SU-DHL-6 (cell line): ENCODE results near the gene RAB38.

Source experiments
- H2AFZ ChIP-seq: fragments of 200-600 bp; sonication (generic); 2 replicates; pipeline ENCODE4 v1.6.1; 2014; ENCODE audit warnings: low read depth, mild to moderate bottlenecking, moderate library complexity, mixed read lengths, antibody characterized with exemption, low read length; ENCODE audit not compliant: severe bottlenecking
- H3F3A ChIP-seq: fragments of 200-600 bp; shearing (Covaris generic); 2 replicates; pipeline ENCODE4 v1.6.0; 2016; ENCODE audit warnings: antibody characterized with exemption, mild to moderate bottlenecking; ENCODE audit not compliant: insufficient read depth
- H3K27ac ChIP-seq: fragments of 200-600 bp; sonication (generic); 2 replicates; pipeline ENCODE4 v1.5.1; 2016; ENCODE audit warnings: low read depth, mild to moderate bottlenecking, low read length, moderate library complexity, mixed read lengths
- H3K27me3 ChIP-seq: fragments of 200-600 bp; sonication (generic), shearing (Covaris generic); 2 replicates; pipeline ENCODE4 v1.6.0; 2014; ENCODE audit warnings: mild to moderate bottlenecking, low read length
- H3K36me3 ChIP-seq: fragments of 200-600 bp; sonication (generic); 2 replicates; pipeline ENCODE4 v1.6.1; 2014; ENCODE audit warnings: mild to moderate bottlenecking, low read length, mixed read lengths
- H3K4me2 ChIP-seq: fragments of 300-600, 200-600 bp; shearing (Covaris generic), sonication (generic); 2 replicates; pipeline ENCODE4 v1.6.0; 2014; ENCODE audit warnings: low read length, low read depth, mild to moderate bottlenecking; ENCODE audit not compliant: poor library complexity, severe bottlenecking
- H3K4me3 ChIP-seq: fragments of 200-600 bp; sonication (generic); 2 replicates; pipeline ENCODE4 v1.5.1; 2014; ENCODE audit warnings: antibody characterized with exemption, low read length, mild to moderate bottlenecking, mixed read lengths; ENCODE audit not compliant: insufficient read depth, poor library complexity, severe bottlenecking
- H3K79me2 ChIP-seq: fragments of 200-600 bp; sonication (generic); 2 replicates; pipeline ENCODE4 v1.6.1; 2014; ENCODE audit warnings: mild to moderate bottlenecking, low read length, moderate library complexity; ENCODE audit not compliant: insufficient read depth
- H3K9ac ChIP-seq: fragments of 200-600 bp; sonication (generic); 2 replicates; pipeline ENCODE4 v1.7.0; 2014; ENCODE audit warnings: mild to moderate bottlenecking, low read length
- H3K9me2 ChIP-seq: fragments of 200-600 bp; sonication (generic); replicated peaks from 2 replicates; pipeline ENCODE4 v1.6.1; 2014; ENCODE audit warnings: low read length; ENCODE audit not compliant: insufficient read depth
- H3K9me3 ChIP-seq: fragments of 200-600 bp; sonication (generic); 2 replicates; pipeline ENCODE4 v1.6.1; 2014; ENCODE audit warnings: low read length, mixed read lengths; ENCODE audit not compliant: insufficient read depth
- H4K20me1 ChIP-seq: fragments of 200-600 bp; sonication (generic); 2 replicates; pipeline ENCODE4 v1.6.1; 2014; ENCODE audit warnings: low read depth, mild to moderate bottlenecking, antibody characterized with exemption, low read length, moderate library complexity, mixed read lengths
- EZH2phosphoT487 ChIP-seq: fragments of 200-600 bp; sonication (generic), shearing (Covaris generic); conservative IDR thresholded peaks from 2 replicates; pipeline ENCODE4 v1.6.1; 2018; ENCODE audit warnings: mild to moderate bottlenecking, antibody characterized with exemption, low read length, moderate library complexity, mixed read lengths
- TF ChIP-seq, protein P1 (sequence below): fragments of 200-600 bp; sonication (generic); IDR thresholded peaks from one replicate; pipeline ENCODE4 v1.5.1; 2017; ENCODE audit warnings: antibody characterized with exemption, mild to moderate bottlenecking, low read length, moderate library complexity; ENCODE audit not compliant: insufficient read depth, poor library complexity, severe bottlenecking

RAB38 gene

DNA sequence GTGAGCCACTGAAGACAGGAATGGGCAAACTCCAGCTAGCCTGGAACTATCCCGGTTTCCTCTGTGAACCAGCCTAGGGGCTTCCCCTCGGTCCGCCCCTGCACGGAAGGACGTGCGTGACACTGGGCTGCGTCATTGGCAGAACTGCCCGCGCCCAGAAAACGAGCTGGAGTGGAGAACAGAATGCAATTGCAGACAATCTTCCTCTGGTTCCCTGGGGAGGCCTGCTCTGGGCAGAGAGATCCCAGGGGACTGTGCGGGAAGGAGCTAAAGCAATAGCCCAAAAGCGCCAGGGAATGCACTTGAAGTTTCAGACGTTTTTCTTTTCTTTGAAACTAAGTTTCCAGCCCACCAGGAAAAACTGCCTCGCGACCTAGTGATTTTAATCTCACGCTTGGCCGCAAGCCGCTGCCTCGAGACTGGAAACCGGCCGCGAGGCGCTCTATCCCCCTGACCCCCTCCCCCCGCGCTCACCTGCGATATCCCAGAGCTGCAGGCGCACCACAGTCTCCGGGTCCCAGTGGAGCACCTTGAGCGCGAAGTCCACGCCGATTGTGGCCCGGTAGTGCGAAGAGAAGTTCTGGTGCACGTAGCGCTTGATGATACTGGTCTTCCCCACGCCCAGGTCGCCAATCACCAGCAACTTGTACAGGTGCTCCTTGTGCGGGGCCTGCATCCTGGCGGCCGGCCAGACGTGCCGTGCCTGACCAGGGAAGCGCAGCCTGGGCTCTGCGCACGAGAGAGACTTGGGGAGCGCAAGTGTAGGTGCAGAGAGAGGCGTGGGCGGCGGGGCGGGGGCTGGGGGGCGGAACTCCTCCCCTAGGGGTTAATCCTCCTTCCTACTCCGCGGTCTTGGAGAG is at the start of gene RAB38:
RAB38 (minus strand) TSS at position 735 of the 860 bp plus-strand sequence; CDS start at position 676, 59 bp downstream.
- Histone ChIP-seq H3F3A (no peaks in the 10 kb centered on the region), H3K36me3 (no peaks in the 10 kb centered on the region), H3K27ac (no peak within 1 kb of the TSS), H3K4me3 (no peak within 1 kb of the TSS), H3K9me2 (no peaks in the 10 kb centered on the region), H3K79me2 (no peaks in the 10 kb centered on the region), H3K9me3 (no peaks in the 10 kb centered on the region), H3K9ac (no peak within 1 kb of the TSS), H3K27me3 (no peaks in the 10 kb centered on the region), H4K20me1 (no peaks in the 10 kb centered on the region), H2AFZ (no peak within 1 kb of the TSS), H3K4me2 (no peak within 1 kb of the TSS)
- no peak for TF ChIP-seq EZH2phosphoT487
- TF ChIP-seq, protein P1, sequence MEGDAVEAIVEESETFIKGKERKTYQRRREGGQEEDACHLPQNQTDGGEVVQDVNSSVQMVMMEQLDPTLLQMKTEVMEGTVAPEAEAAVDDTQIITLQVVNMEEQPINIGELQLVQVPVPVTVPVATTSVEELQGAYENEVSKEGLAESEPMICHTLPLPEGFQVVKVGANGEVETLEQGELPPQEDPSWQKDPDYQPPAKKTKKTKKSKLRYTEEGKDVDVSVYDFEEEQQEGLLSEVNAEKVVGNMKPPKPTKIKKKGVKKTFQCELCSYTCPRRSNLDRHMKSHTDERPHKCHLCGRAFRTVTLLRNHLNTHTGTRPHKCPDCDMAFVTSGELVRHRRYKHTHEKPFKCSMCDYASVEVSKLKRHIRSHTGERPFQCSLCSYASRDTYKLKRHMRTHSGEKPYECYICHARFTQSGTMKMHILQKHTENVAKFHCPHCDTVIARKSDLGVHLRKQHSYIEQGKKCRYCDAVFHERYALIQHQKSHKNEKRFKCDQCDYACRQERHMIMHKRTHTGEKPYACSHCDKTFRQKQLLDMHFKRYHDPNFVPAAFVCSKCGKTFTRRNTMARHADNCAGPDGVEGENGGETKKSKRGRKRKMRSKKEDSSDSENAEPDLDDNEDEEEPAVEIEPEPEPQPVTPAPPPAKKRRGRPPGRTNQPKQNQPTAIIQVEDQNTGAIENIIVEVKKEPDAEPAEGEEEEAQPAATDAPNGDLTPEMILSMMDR: no peak

DNA sequence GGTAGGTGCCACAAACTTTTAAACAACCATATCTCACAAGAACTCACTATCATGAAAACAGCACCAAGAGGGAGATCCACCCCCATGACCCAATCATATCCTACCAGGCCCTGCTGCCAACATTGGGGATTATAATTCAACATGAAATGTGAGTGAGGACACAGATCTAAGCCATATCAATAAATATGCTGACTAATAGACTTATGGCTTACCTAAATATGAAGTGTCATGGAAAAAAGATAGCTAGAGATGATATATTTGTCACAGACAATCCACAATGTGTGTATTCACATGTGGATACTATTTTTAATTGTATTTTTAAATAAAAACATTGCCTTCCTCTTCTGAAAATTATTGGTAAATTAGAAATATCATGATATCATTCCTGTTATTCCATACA is 38.2 kb upstream of the RAB38 start:
- no peaks in the 10 kb centered on the region for H3K9me3 ChIP-seq
- H3F3A ChIP-seq: no peaks in the 10 kb centered on the region
- no peaks in the 10 kb centered on the region for H4K20me1 ChIP-seq
- H3K9me2 ChIP-seq: no peaks in the 10 kb centered on the region
- no peak overlapping the region for H3K27ac ChIP-seq
- no peak overlapping the region for H3K4me2 ChIP-seq
- H3K36me3 ChIP-seq: no peaks in the 10 kb centered on the region
- H3K4me3 ChIP-seq: no peak overlapping the region
- TF ChIP-seq, protein P1: no peak
- no peak for TF ChIP-seq EZH2phosphoT487
- H2AFZ ChIP-seq: no peak overlapping the region
- no peak overlapping the region for H3K9ac ChIP-seq
- H3K79me2 ChIP-seq: no peaks in the 10 kb centered on the region
- H3K27me3 ChIP-seq: no peaks in the 10 kb centered on the region

DNA sequence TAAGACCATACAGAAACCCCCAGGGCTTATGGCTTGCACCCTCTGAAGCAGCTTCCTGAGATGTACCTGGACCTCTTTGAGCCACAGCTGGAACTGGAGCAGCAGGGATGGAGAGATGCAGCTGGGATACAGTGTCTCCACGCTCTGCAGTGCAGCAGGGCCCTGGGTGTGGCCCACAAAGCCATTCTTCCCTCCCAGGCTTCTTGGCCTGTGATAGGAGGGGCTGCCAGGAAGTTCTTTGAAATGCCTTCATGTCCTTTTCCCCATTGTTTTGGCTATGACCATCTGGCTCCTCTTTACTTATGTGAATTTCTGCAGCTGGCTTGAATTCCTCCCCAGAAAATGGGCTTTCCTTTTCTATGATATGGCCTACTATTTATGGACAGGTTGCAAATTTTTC is 37.1 kb upstream of the RAB38 start:
- no peaks in the 10 kb centered on the region for H3K9me2 ChIP-seq
- TF ChIP-seq EZH2phosphoT487: no peak
- TF ChIP-seq, protein P1: no peak

More for the DNA sequence above, 37.1 kb upstream of the RAB38 start:
- no peaks in the 10 kb centered on the region for H3K79me2 ChIP-seq
- no peaks in the 10 kb centered on the region for H3K9me3 ChIP-seq
- H2AFZ ChIP-seq: no peak overlapping the region
- no peaks in the 10 kb centered on the region for H3F3A ChIP-seq
- H3K4me3 ChIP-seq: no peak overlapping the region
- no peak overlapping the region for H3K9ac ChIP-seq
- no peaks in the 10 kb centered on the region for H4K20me1 ChIP-seq
- no peak overlapping the region for H3K4me2 ChIP-seq
- H3K27ac ChIP-seq: no peak overlapping the region
- H3K36me3 ChIP-seq: no peaks in the 10 kb centered on the region
- H3K27me3 ChIP-seq: no peaks in the 10 kb centered on the region
